ENCODE measurements around the gene RIN1. TPM values are rescaled to one million over a fixed set of nuclear protein-coding genes. Genes with fewer than 3 reads are reported as not detected.
A peak's percentile ranks its signal among the peaks of the same experiment; 100 is the strongest.

RIN1 gene
- polyA plus RNA-seq, 1 of the 3 experiments (the other 2 are of a cell fraction): 16.9 TPM

DNA sequence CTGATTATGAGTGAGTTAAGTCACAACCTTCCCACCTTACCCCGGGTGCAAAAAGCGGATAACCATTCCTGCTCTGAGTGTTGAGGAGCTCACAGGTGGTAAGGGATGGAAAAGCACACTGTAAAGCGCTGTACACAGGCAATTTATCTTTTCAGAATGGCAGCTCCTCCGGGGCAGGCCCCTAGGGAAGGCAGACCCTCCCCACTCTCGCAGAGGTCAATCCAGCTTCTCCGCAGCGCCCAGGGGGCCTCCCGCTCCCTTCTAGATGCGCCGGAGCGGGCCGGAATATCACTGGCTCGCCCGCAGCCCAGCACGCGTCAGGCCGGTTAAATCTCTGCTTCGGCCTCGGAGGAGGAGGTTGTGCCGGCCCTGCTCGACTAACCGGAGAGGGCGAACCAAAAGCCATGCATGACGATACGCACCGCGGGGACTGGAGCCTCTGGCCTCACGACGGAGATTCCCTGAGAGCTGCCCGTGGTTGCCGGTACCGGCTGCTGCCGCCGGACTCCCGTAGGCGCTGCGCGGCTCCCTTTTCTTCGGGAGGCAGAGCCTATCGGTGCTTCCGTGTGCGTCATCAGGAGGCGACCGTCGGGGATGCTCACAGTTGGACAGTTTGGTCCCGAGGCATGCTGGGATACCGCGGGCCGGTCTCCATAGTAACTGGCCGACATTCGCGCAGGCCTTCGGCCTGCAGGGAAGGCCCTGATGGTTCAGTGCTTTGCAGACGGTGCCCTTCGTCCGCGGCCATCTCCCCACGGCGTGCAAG, 8.5 kb upstream of the RIN1 start, which contains the start of gene BRMS1:
TSS of gene BRMS1 (minus strand) at position 555 of the 766 bp plus-strand sequence. CDS start 2,870 bp downstream, outside the sequence.
- H3K9ac ChIP-seq: peak within 1 kb of the TSS; percentile 91
- peaks cover 4 to 24% of the 10 kb centered on the region in 2 experiments for H3K36me3 ChIP-seq (replicated peaks in 1 of 2; ENCODE audit: control insufficient read depth in 1 of 2, insufficient read depth in 2 of 2, low read length in 1 of 2)
- POLR2A ChIA-PET: interaction anchor here (0.6 to 3.8 kb wide), 4 partner anchors 9 to 333 kb away, joined by 3 to 19 read pairs (median 3); partner anchors contain the start of gene RBM4B
- H3K4me1 ChIP-seq (ENCODE audit: control insufficient read depth in 1 of 2, insufficient read depth in 2 of 2, low read depth in 1 of 2, low read length in 1 of 2): peaks cover 24 to 37% of the 10 kb centered on the region in 2 experiments; a peak in 3 of 4 replicates
- H3K4me2 ChIP-seq: peak within 1 kb of the TSS; percentile 96
- H3K79me2 ChIP-seq (ENCODE audit: insufficient read depth): peaks cover 27% of the 10 kb centered on the region
- peak within 1 kb of the TSS; percentile 72 to 85 for H3K27ac ChIP-seq (ENCODE audit: low read depth in 2 of 2, low read length in 1 of 2)
- H3F3A ChIP-seq (replicated peaks; ENCODE audit: insufficient read depth): peaks cover 14% of the 10 kb centered on the region
- CTCF ChIA-PET: interaction anchor here (0.9 to 6.6 kb wide), 7 partner anchors 10 to 121 kb away, joined by 3 to 62 read pairs (median 16); partner anchors contain the start of gene RIN1
- H3K9me3 ChIP-seq: no peaks in the 10 kb centered on the region
- H3K27me3 ChIP-seq (ENCODE audit: insufficient read depth): no peaks in the 10 kb centered on the region
- H3K4me3 ChIP-seq (ENCODE audit: low read depth in 2 of 2, low read length in 1 of 2): peak within 1 kb of the TSS; percentile 95 to 96
- no peaks in the 10 kb centered on the region for H3K9me2 ChIP-seq
- 5% methylated on average over 8 of the region's 59 CpGs for WGBS (ENCODE audit: low lambda C conversion rate)
- no peaks in the 10 kb centered on the region for H4K20me1 ChIP-seq (ENCODE audit: insufficient read depth)
- DNase-seq: peak; percentile 93
- peak within 1 kb of the TSS; percentile 94 for H2AFZ ChIP-seq (ENCODE audit: low read depth)
- TF ChIP-seq CHD2 (IDR thresholded peaks at IDR 0.05; ENCODE audit: low read length, partially characterized antibody) (peak; percentile 59), GABPA (IDR thresholded peaks at IDR 0.05; ENCODE audit: low read depth) (peak; percentile 61), GATA2 (CRISPR knock-in tag; IDR thresholded peaks at IDR 0.05) (no peak), FOSL2 (IDR thresholded peaks at IDR 0.05; ENCODE audit: borderline replicate concordance, low read depth) (no peak), FOXM1 (IDR thresholded peaks at IDR 0.05; ENCODE audit: low read depth) (no peak), NRF1 (IDR thresholded peaks at IDR 0.05; ENCODE audit: low read depth, low read length) (no peak), MEF2A (IDR thresholded peaks at IDR 0.05; ENCODE audit: borderline replicate concordance, low read depth) (no peak), JUND (IDR thresholded peaks at IDR 0.05) (no peak), RAD21 (IDR thresholded peaks at IDR 0.05; ENCODE audit: low read length) (no peak), MXI1 (IDR thresholded peaks at IDR 0.05; ENCODE audit: low read depth, low read length) (peak; percentile 85), RFX5 (IDR thresholded peaks at IDR 0.05; ENCODE audit: low read length) (no peak), TAF1 (IDR thresholded peaks at IDR 0.05; ENCODE audit: borderline replicate concordance, low read depth, low read length) (peak; percentile 71), FOXJ3 (CRISPR knock-in tag; IDR thresholded peaks at IDR 0.05) (no peak), TCF12 (IDR thresholded peaks at IDR 0.05) (no peak), SMC3 (IDR thresholded peaks at IDR 0.05; ENCODE audit: low read depth, low read length) (no peak), EP300 (IDR thresholded peaks at IDR 0.05; ENCODE audit: borderline replicate concordance in 1 of 2, low read depth in 1 of 2, low read length in 1 of 2) (no peak), POLR2AphosphoS5 (IDR thresholded peaks at IDR 0.05; ENCODE audit: low read depth, low read length) (peak; percentile 93), RCOR1 (IDR thresholded peaks at IDR 0.05; ENCODE audit: low read length) (no peak)
- TF ChIP-seq, protein P1, sequence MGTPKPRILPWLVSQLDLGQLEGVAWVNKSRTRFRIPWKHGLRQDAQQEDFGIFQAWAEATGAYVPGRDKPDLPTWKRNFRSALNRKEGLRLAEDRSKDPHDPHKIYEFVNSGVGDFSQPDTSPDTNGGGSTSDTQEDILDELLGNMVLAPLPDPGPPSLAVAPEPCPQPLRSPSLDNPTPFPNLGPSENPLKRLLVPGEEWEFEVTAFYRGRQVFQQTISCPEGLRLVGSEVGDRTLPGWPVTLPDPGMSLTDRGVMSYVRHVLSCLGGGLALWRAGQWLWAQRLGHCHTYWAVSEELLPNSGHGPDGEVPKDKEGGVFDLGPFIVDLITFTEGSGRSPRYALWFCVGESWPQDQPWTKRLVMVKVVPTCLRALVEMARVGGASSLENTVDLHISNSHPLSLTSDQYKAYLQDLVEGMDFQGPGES (IDR thresholded peaks at IDR 0.05; ENCODE audit: low read depth, low read length): peak; percentile 21; the same call in 1 of the 2 replicates
- TF ChIP-seq, protein P2, sequence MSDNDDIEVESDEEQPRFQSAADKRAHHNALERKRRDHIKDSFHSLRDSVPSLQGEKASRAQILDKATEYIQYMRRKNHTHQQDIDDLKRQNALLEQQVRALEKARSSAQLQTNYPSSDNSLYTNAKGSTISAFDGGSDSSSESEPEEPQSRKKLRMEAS (IDR thresholded peaks at IDR 0.05; ENCODE audit: low read depth): peak; percentile 49
- TF ChIP-seq, protein P3, sequence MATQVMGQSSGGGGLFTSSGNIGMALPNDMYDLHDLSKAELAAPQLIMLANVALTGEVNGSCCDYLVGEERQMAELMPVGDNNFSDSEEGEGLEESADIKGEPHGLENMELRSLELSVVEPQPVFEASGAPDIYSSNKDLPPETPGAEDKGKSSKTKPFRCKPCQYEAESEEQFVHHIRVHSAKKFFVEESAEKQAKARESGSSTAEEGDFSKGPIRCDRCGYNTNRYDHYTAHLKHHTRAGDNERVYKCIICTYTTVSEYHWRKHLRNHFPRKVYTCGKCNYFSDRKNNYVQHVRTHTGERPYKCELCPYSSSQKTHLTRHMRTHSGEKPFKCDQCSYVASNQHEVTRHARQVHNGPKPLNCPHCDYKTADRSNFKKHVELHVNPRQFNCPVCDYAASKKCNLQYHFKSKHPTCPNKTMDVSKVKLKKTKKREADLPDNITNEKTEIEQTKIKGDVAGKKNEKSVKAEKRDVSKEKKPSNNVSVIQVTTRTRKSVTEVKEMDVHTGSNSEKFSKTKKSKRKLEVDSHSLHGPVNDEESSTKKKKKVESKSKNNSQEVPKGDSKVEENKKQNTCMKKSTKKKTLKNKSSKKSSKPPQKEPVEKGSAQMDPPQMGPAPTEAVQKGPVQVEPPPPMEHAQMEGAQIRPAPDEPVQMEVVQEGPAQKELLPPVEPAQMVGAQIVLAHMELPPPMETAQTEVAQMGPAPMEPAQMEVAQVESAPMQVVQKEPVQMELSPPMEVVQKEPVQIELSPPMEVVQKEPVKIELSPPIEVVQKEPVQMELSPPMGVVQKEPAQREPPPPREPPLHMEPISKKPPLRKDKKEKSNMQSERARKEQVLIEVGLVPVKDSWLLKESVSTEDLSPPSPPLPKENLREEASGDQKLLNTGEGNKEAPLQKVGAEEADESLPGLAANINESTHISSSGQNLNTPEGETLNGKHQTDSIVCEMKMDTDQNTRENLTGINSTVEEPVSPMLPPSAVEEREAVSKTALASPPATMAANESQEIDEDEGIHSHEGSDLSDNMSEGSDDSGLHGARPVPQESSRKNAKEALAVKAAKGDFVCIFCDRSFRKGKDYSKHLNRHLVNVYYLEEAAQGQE (IDR thresholded peaks at IDR 0.05; ENCODE audit: low read depth, low read length): peak; percentile 64; the same call in 1 of the 2 replicates
- TF ChIP-seq, protein P4, sequence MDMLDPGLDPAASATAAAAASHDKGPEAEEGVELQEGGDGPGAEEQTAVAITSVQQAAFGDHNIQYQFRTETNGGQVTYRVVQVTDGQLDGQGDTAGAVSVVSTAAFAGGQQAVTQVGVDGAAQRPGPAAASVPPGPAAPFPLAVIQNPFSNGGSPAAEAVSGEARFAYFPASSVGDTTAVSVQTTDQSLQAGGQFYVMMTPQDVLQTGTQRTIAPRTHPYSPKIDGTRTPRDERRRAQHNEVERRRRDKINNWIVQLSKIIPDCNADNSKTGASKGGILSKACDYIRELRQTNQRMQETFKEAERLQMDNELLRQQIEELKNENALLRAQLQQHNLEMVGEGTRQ (IDR thresholded peaks at IDR 0.05; ENCODE audit: borderline replicate concordance, low read depth, low read length): no peak
- TF ChIP-seq, protein P5, sequence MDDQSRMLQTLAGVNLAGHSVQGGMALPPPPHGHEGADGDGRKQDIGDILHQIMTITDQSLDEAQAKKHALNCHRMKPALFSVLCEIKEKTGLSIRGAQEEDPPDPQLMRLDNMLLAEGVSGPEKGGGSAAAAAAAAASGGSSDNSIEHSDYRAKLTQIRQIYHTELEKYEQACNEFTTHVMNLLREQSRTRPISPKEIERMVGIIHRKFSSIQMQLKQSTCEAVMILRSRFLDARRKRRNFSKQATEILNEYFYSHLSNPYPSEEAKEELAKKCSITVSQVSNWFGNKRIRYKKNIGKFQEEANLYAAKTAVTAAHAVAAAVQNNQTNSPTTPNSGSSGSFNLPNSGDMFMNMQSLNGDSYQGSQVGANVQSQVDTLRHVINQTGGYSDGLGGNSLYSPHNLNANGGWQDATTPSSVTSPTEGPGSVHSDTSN (IDR thresholded peaks at IDR 0.05): peak; percentile 12; the same call in 1 of the 2 replicates
- TF ChIP-seq, protein P6, sequence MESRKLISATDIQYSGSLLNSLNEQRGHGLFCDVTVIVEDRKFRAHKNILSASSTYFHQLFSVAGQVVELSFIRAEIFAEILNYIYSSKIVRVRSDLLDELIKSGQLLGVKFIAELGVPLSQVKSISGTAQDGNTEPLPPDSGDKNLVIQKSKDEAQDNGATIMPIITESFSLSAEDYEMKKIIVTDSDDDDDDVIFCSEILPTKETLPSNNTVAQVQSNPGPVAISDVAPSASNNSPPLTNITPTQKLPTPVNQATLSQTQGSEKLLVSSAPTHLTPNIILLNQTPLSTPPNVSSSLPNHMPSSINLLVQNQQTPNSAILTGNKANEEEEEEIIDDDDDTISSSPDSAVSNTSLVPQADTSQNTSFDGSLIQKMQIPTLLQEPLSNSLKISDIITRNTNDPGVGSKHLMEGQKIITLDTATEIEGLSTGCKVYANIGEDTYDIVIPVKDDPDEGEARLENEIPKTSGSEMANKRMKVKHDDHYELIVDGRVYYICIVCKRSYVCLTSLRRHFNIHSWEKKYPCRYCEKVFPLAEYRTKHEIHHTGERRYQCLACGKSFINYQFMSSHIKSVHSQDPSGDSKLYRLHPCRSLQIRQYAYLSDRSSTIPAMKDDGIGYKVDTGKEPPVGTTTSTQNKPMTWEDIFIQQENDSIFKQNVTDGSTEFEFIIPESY (IDR thresholded peaks at IDR 0.05; ENCODE audit: borderline replicate concordance, low read depth): no peak

All from SK-N-SH (cell line).